ENCODE data around the gene CACNB3.
A peak's percentile ranks its signal among the peaks of the same experiment; 100 is the strongest.

CACNB3 gene

GRCh38 chr12:48817873-48818830, at the start of gene CACNB3:
Gene CACNB3 (plus strand): TSS chr12:48818496. CDS start chr12:48818930, 434 bp downstream.
- DNase-seq = peak; percentile 73

- DNase-seq = no peak
These were observed 49.6 kb upstream of the CACNB3 start for GRCh38 chr12:48768736-48769135.

- DNase-seq = no peak
These were observed 47.5 kb upstream of the CACNB3 start for GRCh38 chr12:48770756-48771155.

GRCh38 chr12:48771588-48772112, 46.6 kb upstream of the CACNB3 start:
- no peak for DNase-seq

- DNase-seq = no peak
These were observed 44.6 kb upstream of the CACNB3 start for GRCh38 chr12:48773686-48774085.

GRCh38 chr12:48774516-48774915, 43.8 kb upstream of the CACNB3 start:
- DNase-seq = no peak

GRCh38 chr12:48775299-48775698, 43.0 kb upstream of the CACNB3 start:
- no peak for DNase-seq

- DNase-seq = no peak
These were observed 42.2 kb upstream of the CACNB3 start for GRCh38 chr12:48775991-48776649.

- no peak for DNase-seq
These were observed 41.3 kb upstream of the CACNB3 start for GRCh38 chr12:48776956-48777355.

GRCh38 chr12:48777501-48778400, 40.5 kb upstream of the CACNB3 start:
- no peak for DNase-seq

- no peak for DNase-seq
These were observed 38.4 kb upstream of the CACNB3 start for GRCh38 chr12:48779869-48780268.

- no peak for DNase-seq
These were observed 37.8 kb upstream of the CACNB3 start for GRCh38 chr12:48780381-48781025.

GRCh38 chr12:48781750-48782456, 36.4 kb upstream of the CACNB3 start:
- DNase-seq = no peak

- DNase-seq = no peak
These were observed 35.6 kb upstream of the CACNB3 start for GRCh38 chr12:48782457-48783395.

GRCh38 chr12:48783432-48783831, 34.9 kb upstream of the CACNB3 start:
- no peak for DNase-seq

GRCh38 chr12:48786591-48787544, 31.4 kb upstream of the CACNB3 start:
- DNase-seq = no peak

- no peak for DNase-seq
These were observed 30.3 kb upstream of the CACNB3 start for GRCh38 chr12:48787791-48788523.

GRCh38 chr12:48788524-48788853, 29.8 kb upstream of the CACNB3 start:
- DNase-seq = no peak
